Keratinocyte (primary cell): ENCODE results near the gene PITPNC1. TPM values are rescaled to one million over a fixed set of nuclear protein-coding genes. Genes with fewer than 3 reads are reported as not detected.
A peak's percentile ranks its signal among the peaks of the same experiment; 100 is the strongest.

Experiments used
- DNase-seq: peaks from one replicate; pipeline ENCODE4 v3.0.0-alpha.2; 2011; ENCODE audit warnings: low read depth, missing footprints, low spot score
- FAIRE-seq: peaks from 2 replicates; lab custom pipeline; 2011; peaks lifted over from hg19 to GRCh38; lab: Jason Lieb, UNC
- H2AFZ ChIP-seq: 2 replicates; pipeline ENCODE4 v1.6.0; 2012; ENCODE audit warnings: low read length, control low read depth, inconsistent platforms; ENCODE audit not compliant: control insufficient read depth
- H3K27ac ChIP-seq: 2 replicates; pipeline ENCODE4 v1.5.1; 2011; ENCODE audit warnings: low read length; ENCODE audit not compliant: control insufficient read depth, insufficient read depth
- H3K27me3 ChIP-seq: 3 replicates; pipeline ENCODE4 v1.6.0; 2011; ENCODE audit warnings: low read length; ENCODE audit not compliant: control insufficient read depth, insufficient read depth; ENCODE audit errors: extremely low read depth
- H3K36me3 ChIP-seq, 2 experiments: 2 replicates in 1 of 2; 3 replicates in 1 of 2; pipeline ENCODE4 v1.5.1; 2011; ENCODE audit warnings: low read length in 2 of 2, mild to moderate bottlenecking in 1 of 2; ENCODE audit not compliant: control insufficient read depth in 2 of 2, insufficient read depth in 2 of 2; ENCODE audit errors: extremely low read depth in 1 of 2
- H3K4me1 ChIP-seq: 3 replicates; pipeline ENCODE4 v1.5.1; 2011; ENCODE audit warnings: low read length; ENCODE audit not compliant: control insufficient read depth, insufficient read depth; ENCODE audit errors: extremely low read depth
- H3K4me2 ChIP-seq: 3 replicates; pipeline ENCODE4 v1.6.0; 2011; ENCODE audit warnings: low read depth, low read length; ENCODE audit not compliant: control insufficient read depth, insufficient read depth; ENCODE audit errors: extremely low read depth
- H3K4me3 ChIP-seq, 3 experiments: fragments of 200-600 bp in 1 of 3; sonication (generic) in 1 of 3; 2 replicates in 2 of 3; 3 replicates in 1 of 3; pipeline ENCODE4 v1.5.1; 2011 to 2016; ENCODE audit warnings: low read length in 3 of 3, mild to moderate bottlenecking in 3 of 3, control low read depth in 2 of 3, inconsistent platforms in 1 of 3, low read depth in 1 of 3, mixed read lengths in 1 of 3, mixed run types in 1 of 3, moderate library complexity in 1 of 3; ENCODE audit not compliant: control insufficient read depth in 2 of 3, insufficient read depth in 2 of 3; ENCODE audit errors: extremely low read depth in 1 of 3
- H3K79me2 ChIP-seq: 2 replicates; pipeline ENCODE4 v1.6.0; 2012; ENCODE audit warnings: low read length; ENCODE audit not compliant: control insufficient read depth, insufficient read depth
- H3K9ac ChIP-seq: 3 replicates; pipeline ENCODE4 v1.6.0; 2011; ENCODE audit warnings: low read length; ENCODE audit not compliant: control insufficient read depth, insufficient read depth; ENCODE audit errors: extremely low read depth
- H3K9me1 ChIP-seq: 3 replicates; pipeline ENCODE4 v1.6.0; 2011; ENCODE audit warnings: low read length; ENCODE audit not compliant: control insufficient read depth, insufficient read depth; ENCODE audit errors: extremely low read depth
- H3K9me3 ChIP-seq: 2 replicates; pipeline ENCODE4 v1.5.1; 2012; ENCODE audit warnings: low read depth, low read length; ENCODE audit not compliant: control insufficient read depth
- H4K20me1 ChIP-seq: 3 replicates; pipeline ENCODE4 v1.6.0; 2011; ENCODE audit warnings: low read length; ENCODE audit not compliant: control insufficient read depth, insufficient read depth; ENCODE audit errors: extremely low read depth
- CTCF ChIP-seq, 3 experiments: IDR thresholded peaks in 1 of 3; conservative IDR thresholded peaks in 1 of 3; optimal IDR thresholded peaks in 1 of 3; 2 replicates in 2 of 3; 3 replicates in 1 of 3; pipeline versions ENCODE3 to v1.5.1; 2011; ENCODE audit warnings: low read length in 3 of 3, mild to moderate bottlenecking in 3 of 3, moderate library complexity in 2 of 3, control low read depth in 1 of 3, inconsistent platforms in 1 of 3; ENCODE audit not compliant: insufficient read depth in 2 of 3; ENCODE audit errors: extremely low read depth in 1 of 3
- EZH2 ChIP-seq: IDR thresholded peaks from one replicate; pipeline ENCODE4 v1.6.1; 2012; ENCODE audit warnings: inconsistent platforms, mild to moderate bottlenecking, low read length, moderate library complexity
- dilution Hi-C: fragments of 300-500 bp; cut with MboI; formaldehyde crosslinking; loops from one replicate; pipeline ENCODE4 v1.7.0; 2020; ENCODE audit warnings: low sequenced_read_pairs; ENCODE audit not compliant: extremely low pct_ligation_motif_present
- polyA plus RNA-seq, 5 experiments: library from polyadenylated mRNA; depleted of rRNA in 3 of 5; stranded (reverse) in 3 of 5; stranded (forward) in 1 of 5; unstranded in 1 of 5; fragments of >200 nt; gene quantifications; 1 replicate in 1 of 5; 2 replicates in 3 of 5; 3 replicates in 1 of 5; pipeline versions ENCODE4 v1.2.1 to v1.2.3, GENCODE V29; 2011 to 2012; ENCODE audit warnings: missing spikeins in 2 of 5, low read depth in 1 of 5, low replicate concordance in 1 of 5

Gene PITPNC1
- polyA plus RNA-seq, 1 donor (not counting 4 experiments of a cell fraction or from before 2014, with no cell fraction given): 24.8 TPM

DNA sequence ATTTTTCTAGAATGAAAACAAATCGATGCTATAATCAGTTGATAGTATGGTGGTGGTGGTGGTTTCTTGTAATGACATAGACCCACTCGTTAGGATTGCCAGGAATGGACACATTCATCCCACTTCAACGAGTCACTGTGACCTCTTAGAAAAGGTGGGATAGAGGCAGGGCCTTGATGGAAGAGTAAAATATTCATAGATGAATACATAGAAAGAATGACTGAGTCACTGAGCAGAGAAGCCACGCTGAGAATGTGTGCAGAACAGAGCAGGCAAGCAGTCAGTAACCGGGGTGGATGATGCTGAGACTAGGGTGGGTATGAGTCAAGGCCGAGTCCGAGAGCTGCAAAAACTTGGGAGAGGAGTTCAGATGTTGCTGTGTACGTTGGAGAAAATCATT, 129.9 kb downstream of the PITPNC1 start:
- dilution Hi-C loops: no loop called here
- peak; percentile 36 for DNase-seq
- no peak overlapping the region for H3K4me2 ChIP-seq

DNA sequence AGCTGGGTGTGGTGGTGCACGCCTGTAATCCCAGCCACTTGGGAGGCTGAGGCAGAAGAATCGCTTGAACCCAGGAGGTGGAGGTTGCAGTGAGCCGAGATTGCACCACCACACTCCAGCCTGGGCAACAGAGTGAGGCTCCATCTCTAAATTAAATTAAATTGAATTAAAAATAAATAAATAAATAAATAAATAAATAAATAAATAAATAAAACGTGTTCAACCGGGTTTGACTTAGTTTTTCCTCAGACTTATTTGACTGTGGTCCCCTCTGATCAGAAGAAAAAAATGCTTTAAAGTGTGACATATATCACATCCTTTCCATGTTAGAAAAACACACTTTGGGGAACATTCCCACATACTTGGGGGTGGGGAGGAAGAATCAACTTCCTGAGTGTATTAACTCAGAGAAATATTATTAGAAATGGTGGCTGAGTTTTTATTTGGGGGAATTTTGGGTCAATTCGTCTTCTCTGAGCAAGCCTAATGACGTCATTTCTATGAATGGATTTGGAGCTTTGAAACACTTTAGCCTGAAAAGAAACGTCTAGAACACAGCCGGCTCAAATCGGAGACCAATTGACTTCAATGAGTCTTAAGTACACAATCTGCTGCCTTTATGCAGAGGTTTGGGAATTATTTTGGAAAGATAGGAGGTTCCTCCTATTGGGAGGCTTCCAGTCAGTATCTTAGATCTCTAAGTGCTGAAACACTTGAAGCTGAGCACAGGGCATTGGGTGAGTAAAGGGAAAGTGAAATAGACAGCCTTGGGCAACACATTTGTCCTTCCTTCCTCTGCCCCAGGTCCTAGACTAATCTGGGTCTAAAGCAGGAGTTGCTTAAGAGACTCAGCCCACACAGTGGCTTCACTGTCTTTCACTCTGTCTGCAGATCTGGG, 132.6 kb downstream of the PITPNC1 start:
- FAIRE-seq (no peak), DNase-seq (no peak)
- no peaks in the 10 kb centered on the region for H3K4me1 ChIP-seq
- no peak overlapping the region for H3K4me3 ChIP-seq
- H3K27ac ChIP-seq: no peak overlapping the region
- TF ChIP-seq EZH2: no peak
- no peak for TF ChIP-seq CTCF (optimal IDR thresholded peaks at IDR 0.05 in 1 of 3, IDR thresholded peaks at IDR 0.05 in 1 of 3, conservative IDR thresholded peaks at IDR 0.05 in 1 of 3; ENCODE audit: extremely low read depth in 1 of 3, insufficient read depth in 2 of 3, low read length in 3 of 3)
- peaks cover 8% of the 10 kb centered on the region for H3K79me2 ChIP-seq
- no peaks in the 10 kb centered on the region for H3K36me3 ChIP-seq
- no peak overlapping the region for H2AFZ ChIP-seq
- dilution Hi-C loops: no loop called here
- H3K9ac ChIP-seq: no peak overlapping the region
- H3K27me3 ChIP-seq: no peaks in the 10 kb centered on the region
- H3K9me1 ChIP-seq: no peaks in the 10 kb centered on the region
- H3K4me2 ChIP-seq: no peak overlapping the region
- peaks cover 3% of the 10 kb centered on the region for H3K9me3 ChIP-seq
- H4K20me1 ChIP-seq: no peaks in the 10 kb centered on the region

More for the DNA sequence above, 129.9 kb downstream of the PITPNC1 start:
- no peak overlapping the region for H2AFZ ChIP-seq
- TF ChIP-seq EZH2 (no peak), CTCF (optimal IDR thresholded peaks at IDR 0.05 in 1 of 3, IDR thresholded peaks at IDR 0.05 in 1 of 3, conservative IDR thresholded peaks at IDR 0.05 in 1 of 3; ENCODE audit: extremely low read depth in 1 of 3, insufficient read depth in 2 of 3, low read length in 3 of 3) (no peak)
- FAIRE-seq: no peak
- no peaks in the 10 kb centered on the region for H4K20me1 ChIP-seq
- no peaks in the 10 kb centered on the region for H3K9me1 ChIP-seq
- H3K9me3 ChIP-seq: peaks cover 3% of the 10 kb centered on the region
- H3K27me3 ChIP-seq: no peaks in the 10 kb centered on the region
- H3K36me3 ChIP-seq: no peaks in the 10 kb centered on the region
- no peak overlapping the region for H3K9ac ChIP-seq
- H3K4me3 ChIP-seq: no peak overlapping the region
- H3K4me1 ChIP-seq: peaks cover 9% of the 10 kb centered on the region
- peaks cover 14% of the 10 kb centered on the region for H3K79me2 ChIP-seq
- H3K27ac ChIP-seq: no peak overlapping the region
